Astrocyte of the cerebellum (primary cell): ENCODE data around the gene ELL3.

Experiments
- DNase-seq: peaks from one replicate; pipeline ENCODE4 v3.0.0-alpha.2; 2011; ENCODE audit warnings: low read depth
- H3K4me3 ChIP-seq: 2 replicates; pipeline ENCODE4 v1.5.1; 2011; ENCODE audit warnings: mild to moderate bottlenecking, low read depth, low read length, moderate library complexity
- CTCF ChIP-seq: IDR thresholded peaks from 2 replicates; pipeline ENCODE4 v1.5.1; 2012; ENCODE audit warnings: low read length, low read depth, moderate library complexity, mild to moderate bottlenecking; ENCODE audit errors: missing control alignments
- in situ Hi-C: cut with HindIII; loops from 2 replicates; pipeline ENCODE4 v1.10.0; 2017; ENCODE audit warnings: low sequenced_read_pairs

ELL3 gene

DNA sequence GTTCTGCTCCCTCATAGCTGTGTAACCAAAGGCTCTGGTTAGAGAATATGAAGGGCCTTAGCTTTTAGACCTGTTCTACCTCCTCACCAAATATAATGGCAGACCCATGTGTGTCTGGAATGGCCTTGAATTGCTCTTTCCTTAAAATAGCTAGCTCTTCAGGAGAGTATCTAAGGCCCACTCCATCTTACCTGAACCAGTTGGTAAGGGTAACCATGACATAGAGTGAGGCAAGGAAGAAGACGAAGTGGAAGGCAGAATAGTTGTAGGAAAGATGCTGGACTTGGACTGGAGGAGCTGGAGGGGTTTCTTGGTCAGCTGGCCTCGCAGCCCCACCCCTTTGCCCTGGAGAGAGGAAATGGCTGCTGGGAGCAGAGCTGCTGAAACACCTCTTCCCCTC, 18.4 kb upstream of the ELL3 start:
- no peak for DNase-seq
- no peak overlapping the region for H3K4me3 ChIP-seq
- TF ChIP-seq CTCF = no peak
- in situ Hi-C loops = no loop called here

GRCh38 chr15:43794269-43795037, 17.7 kb upstream of the ELL3 start:
- DNase-seq = no peak
- H3K4me3 ChIP-seq = peak overlapping the region; percentile 2
- in situ Hi-C loops = no loop called here

GRCh38 chr15:43793647-43794046, 16.9 kb upstream of the ELL3 start:
- TF ChIP-seq CTCF = no peak
- DNase-seq = no peak
- in situ Hi-C loops = no loop called here
- peak overlapping the region; percentile 99 for H3K4me3 ChIP-seq

More at GRCh38 chr15:43794269-43795037, 17.7 kb upstream of the ELL3 start:
- TF ChIP-seq CTCF = no peak

GRCh38 chr15:43792761-43793476, 16.2 kb upstream of the ELL3 start:
- in situ Hi-C loops = no loop called here

DNA sequence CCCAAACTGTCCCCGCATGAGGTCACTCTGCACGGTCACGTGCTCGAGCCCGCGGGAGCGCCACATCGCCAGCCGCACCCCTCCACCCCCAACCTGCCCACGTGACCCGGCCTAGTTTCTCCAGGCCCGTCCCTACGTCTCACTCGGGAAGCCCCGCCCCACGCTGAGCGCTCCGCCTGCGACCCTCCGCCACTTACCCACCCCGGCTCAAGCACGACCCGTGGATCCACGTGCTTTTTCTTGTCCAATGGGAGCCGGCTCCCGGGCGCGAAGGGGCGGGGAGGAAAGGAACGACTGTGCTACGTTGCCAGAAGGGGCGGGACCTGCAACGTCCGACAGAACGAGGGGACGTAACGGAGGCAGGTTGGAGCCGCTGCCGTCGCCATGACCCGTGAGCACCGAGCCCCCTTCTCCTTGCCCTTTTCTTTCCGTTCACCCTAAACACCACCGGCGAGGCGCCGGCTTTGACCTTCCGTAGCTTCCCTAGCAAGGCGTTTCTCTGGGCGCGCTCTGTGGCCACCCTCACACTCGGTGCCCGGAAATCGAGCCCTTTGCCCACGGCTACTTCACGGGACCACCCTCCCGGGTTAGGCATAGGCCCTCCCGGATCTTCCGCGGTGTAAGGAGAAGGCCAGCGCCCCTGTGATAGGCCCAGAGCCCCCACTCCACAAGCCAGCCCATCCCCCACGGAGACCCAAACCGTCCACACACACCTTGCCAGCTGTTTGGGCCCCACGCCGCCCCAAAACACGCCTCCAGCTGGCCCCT, 15.4 kb upstream of the ELL3 start, which contains the start of gene SERF2:
SERF2 (plus strand) TSS at position 328 of the 768 bp plus-strand sequence; CDS start at position 385, 57 bp downstream.
- peak within 1 kb of the TSS; percentile 99 for H3K4me3 ChIP-seq
- peak; percentile 98 for DNase-seq
- no peak for TF ChIP-seq CTCF
- in situ Hi-C loops = no loop called here

More at GRCh38 chr15:43792761-43793476, 16.2 kb upstream of the ELL3 start:
- no peak for DNase-seq
- peak overlapping the region; percentile 99 for H3K4me3 ChIP-seq
- no peak for TF ChIP-seq CTCF

DNA sequence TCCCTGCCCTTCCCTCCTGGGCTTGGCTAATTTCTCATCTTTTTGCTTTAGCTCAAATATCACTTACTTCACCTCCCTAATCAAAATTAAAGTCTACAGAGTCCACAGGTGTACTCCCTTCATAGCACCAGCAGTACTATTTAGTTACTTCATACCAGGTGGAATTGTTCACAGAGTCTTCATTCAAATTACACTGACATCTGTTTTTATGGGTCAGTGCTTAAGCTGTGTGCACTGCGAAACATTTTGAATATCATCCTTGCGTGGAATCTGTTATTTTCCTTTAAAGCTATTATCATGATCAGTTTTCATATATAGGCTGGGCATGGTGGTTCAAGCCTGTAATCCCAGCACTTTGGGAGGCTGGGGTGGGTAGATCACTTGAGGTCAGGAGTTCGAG, 12.6 kb upstream of the ELL3 start:
- DNase-seq = no peak
- no peak overlapping the region for H3K4me3 ChIP-seq
- TF ChIP-seq CTCF = no peak
- in situ Hi-C loops = no loop called here
